MCF 10A (cell line): Measurements from ENCODE around the gene DLX3. TPM values are rescaled to one million over a fixed set of nuclear protein-coding genes. Genes with fewer than 3 reads are reported as not detected.

Source experiments
- BruUV-seq: library from RNA; stranded (reverse); fragments of 400-500 nt; replicated peaks from 2 replicates; lab custom pipeline; 2021; lab: Mats Ljungman, UMichigan
- CTCF ChIA-PET: fragments of 300-600 bp; sonication (Branson Sonifier 250); formaldehyde crosslinking; extraction: SDS; loops from one replicate; lab custom pipeline; 2021; ENCODE audit warnings: antibody characterized with exemption, inconsistent platforms; lab: Yijun Ruan, JAX
- POLR2A ChIA-PET: fragments of 300-600, 350-650 bp; sonication (Branson Sonifier 250); formaldehyde crosslinking; extraction: SDS; loops from one replicate; lab custom pipeline; 2020; ENCODE audit warnings: antibody characterized with exemption, inconsistent platforms; lab: Yijun Ruan, JAX
- DNase-seq: peaks from one replicate; pipeline ENCODE4 v3.0.0-alpha.2; 2018; ENCODE audit not compliant: unreplicated experiment
- H3K27ac Mint-ChIP-seq: one replicate; pipeline ENCODE4 v1.8.0; 2022; ENCODE audit warnings: mild to moderate bottlenecking, low read depth, mixed read lengths; ENCODE audit not compliant: unreplicated experiment
- H3K27me3 Mint-ChIP-seq: one replicate; pipeline ENCODE4 v1.8.0; 2022; ENCODE audit warnings: mixed read lengths; ENCODE audit not compliant: insufficient read depth, unreplicated experiment
- H3K36me3 Mint-ChIP-seq: one replicate; pipeline ENCODE4 v1.8.0; 2022; ENCODE audit warnings: mild to moderate bottlenecking, moderate library complexity, mixed read lengths; ENCODE audit not compliant: insufficient read depth, unreplicated experiment
- H3K4me1 Mint-ChIP-seq: one replicate; pipeline ENCODE4 v1.8.0; 2022; ENCODE audit warnings: mixed read lengths; ENCODE audit not compliant: insufficient read depth, unreplicated experiment
- H3K4me3 Mint-ChIP-seq: one replicate; pipeline ENCODE4 v1.8.0; 2022; ENCODE audit warnings: mild to moderate bottlenecking, moderate library complexity, mixed read lengths; ENCODE audit not compliant: unreplicated experiment
- H3K9me3 Mint-ChIP-seq: one replicate; pipeline ENCODE4 v1.8.0; 2022; ENCODE audit warnings: mixed read lengths; ENCODE audit not compliant: unreplicated experiment
- CTCF ChIP-seq: fragments of 200-600 bp; IDR thresholded peaks from one replicate; pipeline ENCODE4 v1.8.0; 2022; ENCODE audit warnings: antibody characterized with exemption, mild to moderate bottlenecking; ENCODE audit not compliant: unreplicated experiment
- intact Hi-C: fragments of 100-400 bp; cut with micrococcal nuclease; formaldehyde crosslinking; loops from 2 replicates; pipeline ENCODE4 v1.14.1; 2022
- total RNA-seq: library from RNA; stranded (reverse); gene quantifications from 2 replicates; pipeline ENCODE4 v1.2.3, GENCODE V29; 2022

DLX3 gene
- total RNA-seq, 1 experiment from 2014 or later: not detected

- no peak for TF ChIP-seq CTCF
- Mint-ChIP-seq H3K4me3 (no peak overlapping the region), H3K27ac (no peak overlapping the region), H3K36me3 (no peaks in the 10 kb centered on the region), H3K4me1 (peaks cover 6% of the 10 kb centered on the region), H3K9me3 (no peaks in the 10 kb centered on the region), H3K27me3 (peaks cover 71% of the 10 kb centered on the region)
- no TSS peak for BruUV-seq
- DNase-seq: no peak
- POLR2A ChIA-PET: interaction anchor here (0.6 to 4.7 kb wide), 4 partner anchors 11 to 323 kb away, joined by 3 to 34 read pairs (median 4); no protein-coding TSS in a partner anchor
- intact Hi-C loops: no loop called here
- CTCF ChIA-PET: interaction anchor here (1.0 to 2.0 kb wide), 3 partner anchors 14 to 399 kb away, joined by 3 to 9 read pairs (median 3); no protein-coding TSS in a partner anchor
Measured at GRCh38 chr17:49966767-49967166, 28.3 kb downstream of the DLX3 start.

GRCh38 chr17:49965524-49965909 lies 29.5 kb downstream of the DLX3 start:
- H3K4me1 Mint-ChIP-seq: peaks cover 3% of the 10 kb centered on the region
- BruUV-seq: no TSS peak
- no peak for TF ChIP-seq CTCF
- intact Hi-C loops: no loop called here
- ChIA-PET POLR2A (interaction anchor here (4.7 kb wide), 1 partner anchor 12 kb away, joined by 34 read pairs; no protein-coding TSS in a partner anchor), CTCF (interaction anchor here (1.6 kb wide), 1 partner anchor 12 kb away, joined by 3 read pairs; no protein-coding TSS in a partner anchor)
- DNase-seq: no peak
- no peaks in the 10 kb centered on the region for H3K36me3 Mint-ChIP-seq
- H3K27ac Mint-ChIP-seq: no peak overlapping the region
- H3K9me3 Mint-ChIP-seq: no peaks in the 10 kb centered on the region
- H3K4me3 Mint-ChIP-seq: no peak overlapping the region
- H3K27me3 Mint-ChIP-seq: peaks cover 59% of the 10 kb centered on the region

- no TSS peak for BruUV-seq
- DNase-seq: no peak
- ChIA-PET CTCF (interaction anchor here (1.0 kb wide), 1 partner anchor 12 kb away, joined by 5 read pairs; no protein-coding TSS in a partner anchor), POLR2A (no interaction called here)
- Mint-ChIP-seq H3K27me3 (peaks cover 54% of the 10 kb centered on the region), H3K36me3 (no peaks in the 10 kb centered on the region), H3K27ac (no peak overlapping the region), H3K4me3 (no peak overlapping the region), H3K9me3 (no peaks in the 10 kb centered on the region), H3K4me1 (no peaks in the 10 kb centered on the region)
- intact Hi-C loops: no loop called here
- TF ChIP-seq CTCF: no peak
Measured at GRCh38 chr17:49964769-49965523, 30.1 kb downstream of the DLX3 start.

- no peak overlapping the region for H3K27ac Mint-ChIP-seq
- no peaks in the 10 kb centered on the region for H3K9me3 Mint-ChIP-seq
- intact Hi-C loops: no loop called here
- peaks cover 54% of the 10 kb centered on the region for H3K27me3 Mint-ChIP-seq
- no TSS peak for BruUV-seq
- no peaks in the 10 kb centered on the region for H3K36me3 Mint-ChIP-seq
- H3K4me3 Mint-ChIP-seq: no peak overlapping the region
- CTCF ChIA-PET: interaction anchor here (0.7 to 1.0 kb wide), 2 partner anchors 12 to 363 kb away, joined by 3 to 5 read pairs; no protein-coding TSS in a partner anchor
- H3K4me1 Mint-ChIP-seq: peaks cover 5% of the 10 kb centered on the region
- TF ChIP-seq CTCF: no peak
- no peak for DNase-seq
- POLR2A ChIA-PET: no interaction called here
Measured at GRCh38 chr17:49964303-49964768, 30.7 kb downstream of the DLX3 start.
